ENCODE results near the gene CC2D2A.
"Not testable (repeated sequence)": the region's sequence is repeated elsewhere in the genome, so short reads cannot be mapped to it uniquely, and the experiment has no call there.

Gene CC2D2A

GRCh38 chr4:15517681-15518080, 48.0 kb downstream of the CC2D2A start:
- H3K9me3 Mint-ChIP-seq (ENCODE audit: low read depth); H3K27ac Mint-ChIP-seq; H3K27me3 Mint-ChIP-seq; H3K4me1 Mint-ChIP-seq (ENCODE audit: low read depth); H3K4me3 Mint-ChIP-seq: not testable (repeated sequence)
- peaks cover 13% of the 10 kb centered on the region for H3K36me3 Mint-ChIP-seq

- Mint-ChIP-seq H3K4me3 (no peak overlapping the region), H3K27me3 (no peaks in the 10 kb centered on the region), H3K27ac (no peak overlapping the region), H3K9me3 (ENCODE audit: low read depth) (no peaks in the 10 kb centered on the region), H3K36me3 (peaks cover 19% of the 10 kb centered on the region), H3K4me1 (ENCODE audit: low read depth) (no peaks in the 10 kb centered on the region)
Measured at GRCh38 chr4:15521442-15522039, 51.9 kb downstream of the CC2D2A start.

GRCh38 chr4:15525080-15525479, 55.4 kb downstream of the CC2D2A start:
- no peak overlapping the region for H3K4me3 Mint-ChIP-seq
- H3K27me3 Mint-ChIP-seq = no peaks in the 10 kb centered on the region
- H3K4me1 Mint-ChIP-seq (ENCODE audit: low read depth) = no peaks in the 10 kb centered on the region
- no peak overlapping the region for H3K27ac Mint-ChIP-seq
- H3K9me3 Mint-ChIP-seq (ENCODE audit: low read depth) = no peaks in the 10 kb centered on the region
- peaks cover 15% of the 10 kb centered on the region for H3K36me3 Mint-ChIP-seq

GRCh38 chr4:15526924-15527592, 57.4 kb downstream of the CC2D2A start:
- Mint-ChIP-seq H3K4me1 (ENCODE audit: low read depth) (no peaks in the 10 kb centered on the region), H3K27ac (no peak overlapping the region), H3K36me3 (peaks cover 11% of the 10 kb centered on the region), H3K4me3 (no peak overlapping the region), H3K27me3 (no peaks in the 10 kb centered on the region), H3K9me3 (ENCODE audit: low read depth) (no peaks in the 10 kb centered on the region)

GRCh38 chr4:15531792-15532191, 62.1 kb downstream of the CC2D2A start:
- Mint-ChIP-seq H3K36me3 (peaks cover 6% of the 10 kb centered on the region), H3K4me3 (no peak overlapping the region), H3K9me3 (ENCODE audit: low read depth) (no peaks in the 10 kb centered on the region), H3K27ac (no peak overlapping the region), H3K27me3 (no peaks in the 10 kb centered on the region), H3K4me1 (ENCODE audit: low read depth) (no peaks in the 10 kb centered on the region)

GRCh38 chr4:15533817-15534216, 64.1 kb downstream of the CC2D2A start:
- no peaks in the 10 kb centered on the region for H3K27me3 Mint-ChIP-seq
- no peaks in the 10 kb centered on the region for H3K9me3 Mint-ChIP-seq (ENCODE audit: low read depth)
- no peak overlapping the region for H3K4me3 Mint-ChIP-seq
- peaks cover 4% of the 10 kb centered on the region for H3K36me3 Mint-ChIP-seq
- H3K27ac Mint-ChIP-seq = no peak overlapping the region
- H3K4me1 Mint-ChIP-seq (ENCODE audit: low read depth) = no peaks in the 10 kb centered on the region

GRCh38 chr4:15535599-15535998, 65.9 kb downstream of the CC2D2A start:
- no peaks in the 10 kb centered on the region for H3K9me3 Mint-ChIP-seq (ENCODE audit: low read depth)
- no peaks in the 10 kb centered on the region for H3K27me3 Mint-ChIP-seq

GRCh38 chr4:15536552-15537499, 67.1 kb downstream of the CC2D2A start:
- H3K4me1 Mint-ChIP-seq (ENCODE audit: low read depth) = no peaks in the 10 kb centered on the region
- no peaks in the 10 kb centered on the region for H3K9me3 Mint-ChIP-seq (ENCODE audit: low read depth)
- no peak overlapping the region for H3K27ac Mint-ChIP-seq

More at GRCh38 chr4:15535599-15535998, 65.9 kb downstream of the CC2D2A start:
- no peaks in the 10 kb centered on the region for H3K4me1 Mint-ChIP-seq (ENCODE audit: low read depth)
- H3K36me3 Mint-ChIP-seq = peaks cover 6% of the 10 kb centered on the region
- no peak overlapping the region for H3K27ac Mint-ChIP-seq
- H3K4me3 Mint-ChIP-seq = no peak overlapping the region

GRCh38 chr4:15541941-15542340, 72.3 kb downstream of the CC2D2A start:
- no peaks in the 10 kb centered on the region for H3K27me3 Mint-ChIP-seq
- H3K36me3 Mint-ChIP-seq = peaks cover 11% of the 10 kb centered on the region
- H3K4me1 Mint-ChIP-seq (ENCODE audit: low read depth) = peaks cover 2% of the 10 kb centered on the region
- H3K4me3 Mint-ChIP-seq = no peak overlapping the region
- H3K9me3 Mint-ChIP-seq (ENCODE audit: low read depth) = no peaks in the 10 kb centered on the region
- H3K27ac Mint-ChIP-seq = no peak overlapping the region

More at GRCh38 chr4:15536552-15537499, 67.1 kb downstream of the CC2D2A start:
- no peak overlapping the region for H3K4me3 Mint-ChIP-seq
- H3K36me3 Mint-ChIP-seq = peaks cover 6% of the 10 kb centered on the region
- H3K27me3 Mint-ChIP-seq = no peaks in the 10 kb centered on the region

- H3K27ac Mint-ChIP-seq = no peak overlapping the region
- no peaks in the 10 kb centered on the region for H3K27me3 Mint-ChIP-seq
- H3K4me1 Mint-ChIP-seq (ENCODE audit: low read depth) = peaks cover 7% of the 10 kb centered on the region
- H3K4me3 Mint-ChIP-seq = no peak overlapping the region
- no peaks in the 10 kb centered on the region for H3K9me3 Mint-ChIP-seq (ENCODE audit: low read depth)
- H3K36me3 Mint-ChIP-seq = peaks cover 11% of the 10 kb centered on the region
Measured at GRCh38 chr4:15542760-15543159, 73.1 kb downstream of the CC2D2A start.

GRCh38 chr4:15543537-15544247, 74.0 kb downstream of the CC2D2A start:
- Mint-ChIP-seq H3K4me1 (ENCODE audit: low read depth) (peaks cover 10% of the 10 kb centered on the region), H3K4me3 (no peak overlapping the region), H3K9me3 (ENCODE audit: low read depth) (no peaks in the 10 kb centered on the region), H3K27ac (no peak overlapping the region), H3K36me3 (peaks cover 11% of the 10 kb centered on the region), H3K27me3 (no peaks in the 10 kb centered on the region)

- H3K36me3 Mint-ChIP-seq = peaks cover 9% of the 10 kb centered on the region
- no peaks in the 10 kb centered on the region for H3K9me3 Mint-ChIP-seq (ENCODE audit: low read depth)
- H3K27ac Mint-ChIP-seq = no peak overlapping the region
- H3K4me3 Mint-ChIP-seq = no peak overlapping the region
- H3K27me3 Mint-ChIP-seq = no peaks in the 10 kb centered on the region
- peaks cover 10% of the 10 kb centered on the region for H3K4me1 Mint-ChIP-seq (ENCODE audit: low read depth)
Measured at GRCh38 chr4:15544248-15544729, 74.6 kb downstream of the CC2D2A start.

- no peaks in the 10 kb centered on the region for H3K27me3 Mint-ChIP-seq
- H3K9me3 Mint-ChIP-seq (ENCODE audit: low read depth) = no peaks in the 10 kb centered on the region
- H3K4me1 Mint-ChIP-seq (ENCODE audit: low read depth) = peaks cover 10% of the 10 kb centered on the region
- H3K27ac Mint-ChIP-seq = no peak overlapping the region
- H3K4me3 Mint-ChIP-seq = no peak overlapping the region
- H3K36me3 Mint-ChIP-seq = peaks cover 11% of the 10 kb centered on the region
Measured at GRCh38 chr4:15545371-15545770, 75.7 kb downstream of the CC2D2A start.

GRCh38 chr4:15547392-15547791, 77.7 kb downstream of the CC2D2A start:
- Mint-ChIP-seq H3K9me3 (ENCODE audit: low read depth) (no peaks in the 10 kb centered on the region), H3K4me3 (peak overlapping the region; percentile 24), H3K36me3 (peaks cover 8% of the 10 kb centered on the region), H3K4me1 (ENCODE audit: low read depth) (peaks cover 10% of the 10 kb centered on the region), H3K27ac (peak overlapping the region; percentile 1), H3K27me3 (no peaks in the 10 kb centered on the region)

All from activated naive CD8-positive, alpha-beta T cell (primary cell).